Epithelial cell of prostate (primary cell): ENCODE results near the gene KCNQ5.

Experiments used
- DNase-seq: peaks from one replicate; pipeline ENCODE4 v3.0.0-alpha.2; 2011; ENCODE audit warnings: low read depth, low spot score
- H3K27ac ChIP-seq: fragments of 450-650 bp; 2 replicates; pipeline ENCODE4 v1.5.1; 2017; ENCODE audit warnings: mild to moderate bottlenecking

The KCNQ5 gene

DNA sequence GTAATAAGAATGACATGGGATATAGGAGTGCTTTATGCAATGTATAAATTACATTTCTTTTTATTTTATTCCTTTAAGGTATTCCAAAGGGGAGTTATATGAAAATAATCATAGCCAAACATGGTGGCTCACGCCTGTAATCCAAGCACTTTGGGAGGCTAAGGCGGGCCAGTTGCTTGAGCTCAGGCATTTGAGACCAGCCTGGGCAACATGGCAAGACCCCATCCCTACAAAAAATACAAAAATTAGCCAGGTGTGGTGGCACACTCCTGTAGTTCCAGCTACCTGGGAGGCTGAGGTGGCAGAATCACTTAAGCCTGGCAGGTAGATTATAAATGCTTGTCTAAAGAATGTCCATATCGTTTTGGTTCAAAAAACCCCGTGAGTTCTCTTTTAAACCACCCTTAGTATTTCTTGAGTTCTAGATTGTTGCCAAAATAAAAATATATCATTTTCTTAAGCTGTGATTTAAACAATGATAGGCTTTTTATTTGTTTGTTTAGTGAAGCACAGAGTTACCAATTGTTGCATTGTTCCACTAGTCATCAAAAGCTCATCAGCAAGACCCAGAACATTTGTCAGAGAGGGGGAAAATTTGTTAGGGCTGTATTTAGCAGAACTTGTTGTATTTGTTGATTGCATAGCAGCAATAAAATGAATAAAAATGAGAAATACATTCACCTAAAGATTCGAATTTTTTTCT, 457.2 kb downstream of the KCNQ5 start:
- no peak for DNase-seq
- H3K27ac ChIP-seq, result peak overlapping the region; percentile 80

- H3K27ac ChIP-seq, result peak overlapping the region; percentile 80
- DNase-seq, result no peak
Observed at GRCh38 chr6:73079611-73079955, 457.7 kb downstream of the KCNQ5 start.

GRCh38 chr6:73079978-73080377, 458.1 kb downstream of the KCNQ5 start:
- no peak for DNase-seq
- peak overlapping the region; percentile 80 for H3K27ac ChIP-seq

DNA sequence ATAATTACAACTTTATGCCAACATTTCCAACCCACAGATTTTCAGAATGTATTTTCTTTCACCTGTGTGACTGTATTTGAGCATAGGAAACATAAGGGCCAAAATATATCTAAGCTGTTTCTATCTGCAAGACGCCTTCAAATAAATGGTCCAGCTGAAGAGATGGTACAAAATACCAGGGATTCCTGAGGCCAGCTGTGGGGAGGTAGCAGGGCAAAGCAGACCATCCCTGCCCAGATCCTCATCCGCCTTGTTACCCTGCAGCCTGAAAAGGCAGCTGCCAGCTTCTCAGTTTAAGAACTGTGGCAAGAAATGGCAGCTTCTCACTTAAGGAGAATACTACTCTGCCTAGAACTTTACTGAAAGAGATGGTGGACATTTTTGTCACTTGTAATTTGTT, 460.1 kb downstream of the KCNQ5 start:
- no peak for DNase-seq
- H3K27ac ChIP-seq, result no peak overlapping the region

- H3K27ac ChIP-seq, result no peak overlapping the region
- DNase-seq, result no peak
Observed at GRCh38 chr6:73083886-73084285, 462.0 kb downstream of the KCNQ5 start.

GRCh38 chr6:73085443-73085871, 463.6 kb downstream of the KCNQ5 start:
- DNase-seq, result no peak
- no peak overlapping the region for H3K27ac ChIP-seq

GRCh38 chr6:73086726-73087125, 464.9 kb downstream of the KCNQ5 start:
- no peak for DNase-seq
- no peak overlapping the region for H3K27ac ChIP-seq

DNA sequence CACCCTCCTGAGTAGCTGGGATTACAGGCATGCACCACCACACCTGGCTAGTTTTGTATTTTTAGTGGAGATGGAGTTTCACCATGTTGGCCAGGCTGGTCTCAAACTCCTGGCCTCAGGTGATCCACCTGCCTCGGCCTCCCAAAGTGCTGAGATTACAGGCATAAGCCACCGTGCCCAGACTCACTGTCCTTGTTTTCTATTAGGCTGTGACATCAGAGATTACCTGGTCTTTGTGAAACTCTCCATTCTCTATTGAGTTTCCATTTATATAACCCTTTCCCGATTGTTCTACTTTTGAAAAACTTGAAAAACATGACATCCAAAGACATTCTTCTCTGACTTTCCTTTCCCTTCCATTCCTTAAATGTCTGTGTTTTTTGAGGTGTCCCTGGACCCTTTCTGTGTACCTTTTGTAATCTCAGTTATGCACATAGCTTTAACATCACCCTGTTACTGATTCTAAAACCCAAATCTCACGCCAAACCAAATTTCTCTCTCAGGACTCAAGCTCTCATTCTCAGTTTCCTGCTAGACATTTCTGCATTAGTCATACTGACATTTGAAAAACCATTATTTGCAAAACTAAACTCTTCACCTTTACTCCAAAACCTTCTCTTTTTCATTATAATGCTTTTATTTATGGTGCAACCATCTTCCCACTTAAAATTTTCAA, 466.4 kb downstream of the KCNQ5 start:
- DNase-seq, result no peak
- no peak overlapping the region for H3K27ac ChIP-seq

DNA sequence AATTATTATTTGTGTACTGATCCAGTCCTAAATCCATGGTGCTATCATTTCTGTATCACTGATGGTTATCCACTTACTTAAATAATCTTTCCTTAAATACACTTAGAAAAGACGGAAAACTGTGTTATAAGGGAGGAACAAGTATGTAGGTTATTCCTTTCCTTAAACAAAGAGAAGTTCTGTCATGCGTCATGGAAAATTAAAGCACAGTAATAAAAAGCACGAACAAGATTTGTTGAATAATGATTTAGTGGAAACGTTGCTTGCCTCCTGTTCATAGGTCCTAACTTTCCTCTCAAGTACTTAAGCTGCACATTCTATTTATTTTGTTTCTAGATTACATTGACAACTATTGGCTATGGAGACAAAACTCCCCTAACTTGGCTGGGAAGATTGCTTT, 483.1 kb downstream of the KCNQ5 start:
- DNase-seq, result no peak

DNA sequence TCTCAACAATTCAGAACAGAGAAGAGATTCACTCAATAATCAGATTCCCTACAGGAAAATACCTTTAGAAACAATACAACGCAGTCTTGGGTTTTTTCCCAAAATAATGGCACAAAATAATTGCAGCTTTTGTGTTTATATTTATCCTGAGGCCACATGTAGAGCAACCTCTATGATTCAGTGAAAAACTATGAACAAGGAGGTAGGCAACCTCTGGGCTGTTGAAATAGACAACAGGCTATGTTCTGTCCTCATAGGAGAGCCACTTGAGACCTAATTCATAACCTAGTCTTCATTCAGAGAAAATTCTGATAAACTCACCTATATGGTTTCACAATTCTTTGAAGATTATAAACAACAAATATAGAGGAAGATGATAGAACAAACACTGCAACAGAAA, 485.2 kb downstream of the KCNQ5 start:
- H3K27ac ChIP-seq, result no peak overlapping the region
- no peak for DNase-seq

More for the DNA sequence above, 483.1 kb downstream of the KCNQ5 start:
- H3K27ac ChIP-seq, result no peak overlapping the region

- H3K27ac ChIP-seq, result no peak overlapping the region
- no peak for DNase-seq
Observed at GRCh38 chr6:73108949-73109348, 487.1 kb downstream of the KCNQ5 start.

GRCh38 chr6:73109659-73110058, 487.8 kb downstream of the KCNQ5 start:
- DNase-seq, result no peak
- H3K27ac ChIP-seq, result no peak overlapping the region

DNA sequence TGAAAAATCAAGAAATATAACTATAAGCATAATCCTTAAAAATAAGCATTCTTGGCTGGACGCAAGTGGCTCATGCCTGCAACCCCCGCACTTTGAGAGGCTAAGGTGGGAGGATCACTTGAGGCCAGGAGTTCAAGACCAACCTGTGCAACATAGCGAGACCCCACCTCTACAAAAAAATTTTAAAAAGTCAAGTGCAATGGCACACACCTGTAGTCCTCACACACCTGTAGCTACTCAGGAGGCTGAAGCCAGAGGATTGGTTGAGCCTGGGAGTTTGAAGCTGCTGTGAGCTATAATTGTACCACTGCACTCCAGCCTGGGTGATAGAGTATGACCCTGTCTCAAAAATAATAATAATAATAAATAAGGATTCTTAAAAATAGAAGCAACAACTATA, 494.5 kb downstream of the KCNQ5 start:
- no peak for DNase-seq

GRCh38 chr6:73121421-73121993, 499.6 kb downstream of the KCNQ5 start:
- H3K27ac ChIP-seq, result no peak overlapping the region
- DNase-seq, result peak; percentile 31

More for the DNA sequence above, 494.5 kb downstream of the KCNQ5 start:
- H3K27ac ChIP-seq, result no peak overlapping the region

DNA sequence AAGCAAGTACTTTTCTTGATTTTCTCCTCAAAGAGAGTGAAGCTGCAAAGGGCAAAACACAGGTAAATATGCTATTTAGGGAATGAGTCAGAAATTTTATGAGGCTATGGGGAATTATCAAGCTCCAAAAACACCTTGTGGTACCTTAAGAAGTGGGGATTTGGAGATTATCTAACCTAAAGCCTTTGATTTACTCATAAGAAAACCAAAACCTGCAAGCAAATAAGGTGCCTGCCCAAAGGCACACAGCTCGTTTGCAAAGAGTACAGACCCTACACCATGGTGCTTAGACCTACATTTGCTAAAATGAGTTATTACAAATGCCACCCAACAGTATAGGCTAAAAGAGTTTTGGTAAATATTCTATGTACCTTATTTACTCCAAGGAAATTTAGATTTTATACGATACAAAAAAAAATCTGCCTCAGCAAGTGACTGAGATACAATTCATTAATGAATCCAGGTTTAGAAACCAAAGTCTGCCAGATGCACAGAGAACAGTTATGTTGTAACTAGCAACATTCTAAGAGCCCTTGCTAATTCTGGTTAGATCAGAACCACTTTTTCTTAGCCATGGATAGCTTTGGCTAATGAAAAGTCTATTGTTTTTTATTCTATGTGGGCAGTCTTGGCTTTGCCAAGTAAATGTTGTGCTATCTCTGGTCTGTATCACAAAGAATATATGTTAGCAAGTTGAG, 501.9 kb downstream of the KCNQ5 start:
- no peak overlapping the region for H3K27ac ChIP-seq
- no peak for DNase-seq

DNA sequence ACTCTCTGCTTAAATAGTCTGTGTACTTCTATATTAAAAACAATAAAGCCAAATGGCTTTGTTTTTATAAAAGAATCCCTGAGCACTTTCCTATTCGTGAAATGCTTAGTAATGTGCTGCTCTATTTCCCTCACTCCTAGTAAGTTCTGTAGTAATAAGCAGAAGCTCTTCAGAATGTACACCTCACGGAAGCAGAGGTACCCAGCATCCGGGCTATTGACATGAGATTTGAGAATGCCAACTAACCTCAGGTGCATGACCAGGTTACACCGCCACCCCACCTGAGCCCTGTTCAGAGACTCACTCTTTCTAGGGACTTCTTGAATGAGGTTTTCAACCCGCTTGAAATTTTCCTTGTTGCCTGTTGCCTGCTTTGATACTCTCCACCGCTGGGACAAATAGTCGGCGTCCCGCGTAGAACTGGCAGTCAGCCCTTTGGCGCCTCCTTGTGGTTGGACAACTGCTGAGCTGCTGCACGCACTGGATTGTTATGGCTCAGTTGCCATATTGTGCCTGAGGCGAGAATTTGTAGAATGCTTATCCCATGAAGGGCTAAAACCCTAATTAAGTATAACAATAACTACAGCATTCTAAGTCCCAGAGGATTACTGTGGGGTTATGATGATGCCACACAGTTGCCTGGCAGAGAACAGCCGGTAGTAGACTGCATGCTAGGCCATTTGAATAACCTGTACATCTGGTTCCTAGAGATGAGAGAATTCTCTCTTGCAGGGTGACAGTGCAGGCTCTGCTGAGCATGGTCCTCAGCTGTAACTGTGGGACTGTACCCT, 508.0 kb downstream of the KCNQ5 start:
- peak; percentile 63 for DNase-seq
- H3K27ac ChIP-seq, result no peak overlapping the region

DNA sequence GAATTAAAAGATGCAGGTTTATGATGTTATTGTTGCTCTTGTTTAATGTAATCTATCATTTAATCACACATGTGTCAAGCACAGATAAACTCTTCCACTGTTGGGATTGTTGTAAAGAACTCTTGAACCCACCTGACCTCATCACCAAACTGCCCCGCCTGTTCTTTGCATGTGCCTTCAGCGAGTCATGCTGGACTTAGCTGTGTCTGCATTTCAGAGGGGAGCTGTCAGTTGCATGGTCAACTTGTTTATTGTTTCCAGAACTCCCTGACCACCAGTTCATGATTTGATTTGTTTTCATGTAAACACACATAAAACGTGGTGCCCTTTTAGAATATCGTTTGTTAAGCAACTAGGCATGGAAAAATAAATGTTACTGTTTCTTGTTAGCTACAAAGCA, 509.8 kb downstream of the KCNQ5 start:
- H3K27ac ChIP-seq, result no peak overlapping the region
- no peak for DNase-seq

DNA sequence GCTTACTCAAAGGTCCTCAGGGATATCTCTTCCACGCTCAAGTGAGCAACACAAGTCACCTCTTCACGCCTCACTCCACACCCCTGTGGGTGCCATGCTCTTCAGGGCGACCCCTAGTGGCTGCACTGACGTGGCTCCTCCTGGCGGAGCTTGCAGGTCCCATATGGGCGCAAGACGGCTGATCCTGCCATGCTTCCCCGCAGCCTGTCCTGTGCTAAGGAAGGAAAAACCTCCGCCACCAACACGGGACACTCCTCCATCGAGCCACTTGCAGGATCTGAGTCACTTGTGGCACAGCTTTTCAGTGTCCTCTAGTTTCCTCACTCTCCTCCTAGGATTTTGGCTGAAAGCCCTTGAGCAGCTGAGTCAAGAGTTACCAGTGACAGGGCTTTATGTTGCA, 512.7 kb downstream of the KCNQ5 start:
- no peak for DNase-seq
- H3K27ac ChIP-seq, result no peak overlapping the region

- no peak for DNase-seq
- no peak overlapping the region for H3K27ac ChIP-seq
Observed at GRCh38 chr6:73139681-73140383, 518.0 kb downstream of the KCNQ5 start.

- no peak for DNase-seq
- no peak overlapping the region for H3K27ac ChIP-seq
Observed at GRCh38 chr6:73143551-73143950, 521.7 kb downstream of the KCNQ5 start.
